Mesenchymal stem cell (in vitro differentiated cells and primary cell): ENCODE results near the gene RPS23.
"Not testable (repeated sequence)": the region's sequence is repeated elsewhere in the genome, so short reads cannot be mapped to it uniquely, and the experiment has no call there.

Experiments used
- DNase-seq: peaks from one replicate; pipeline ENCODE4 v3.0.0-alpha.2; 2013
- H2AFZ ChIP-seq: one replicate; pipeline ENCODE4 v1.6.1; 2013; ENCODE audit warnings: low read depth, mild to moderate bottlenecking, control low read depth, inconsistent platforms, low read length, moderate library complexity
- H2AK5ac ChIP-seq: 2 replicates; pipeline ENCODE4 v1.6.1; 2013; ENCODE audit warnings: low read length, moderate library complexity, mild to moderate bottlenecking, inconsistent platforms; ENCODE audit not compliant: severe bottlenecking
- H2BK120ac ChIP-seq: one replicate; pipeline ENCODE4 v1.6.1; 2013; ENCODE audit warnings: low read depth, mild to moderate bottlenecking, inconsistent platforms, low read length, moderate library complexity
- H2BK12ac ChIP-seq, 2 experiments: one replicate each; pipeline ENCODE4 v1.6.1; 2013; ENCODE audit warnings: inconsistent platforms in 2 of 2, low read length in 2 of 2, mild to moderate bottlenecking in 2 of 2, moderate library complexity in 2 of 2, control low read depth in 1 of 2
- H2BK15ac ChIP-seq: one replicate; pipeline ENCODE4 v1.6.1; 2013; ENCODE audit warnings: mild to moderate bottlenecking, low read depth, inconsistent platforms; ENCODE audit not compliant: poor library complexity, severe bottlenecking
- H2BK5ac ChIP-seq: 2 replicates; pipeline ENCODE4 v1.6.1; 2013; ENCODE audit warnings: low read depth, mild to moderate bottlenecking, low read length, control low read depth, inconsistent platforms; ENCODE audit not compliant: poor library complexity, severe bottlenecking
- H3K14ac ChIP-seq, 2 experiments: one replicate each; pipeline ENCODE4 v1.6.1; 2013; ENCODE audit warnings: inconsistent platforms in 2 of 2, low read length in 2 of 2, control low read depth in 1 of 2, mild to moderate bottlenecking in 1 of 2, moderate library complexity in 1 of 2
- H3K18ac ChIP-seq, 2 experiments: one replicate each; pipeline ENCODE4 v1.6.1; 2013; ENCODE audit warnings: inconsistent platforms in 2 of 2, low read length in 2 of 2, control low read depth in 1 of 2, low read depth in 1 of 2, mild to moderate bottlenecking in 1 of 2
- H3K23ac ChIP-seq, 2 experiments: one replicate each; pipeline ENCODE4 v1.6.1; 2013; ENCODE audit warnings: inconsistent platforms in 2 of 2, low read length in 2 of 2, mild to moderate bottlenecking in 2 of 2, moderate library complexity in 2 of 2, control low read depth in 1 of 2
- H3K27ac ChIP-seq: 2 replicates; pipeline ENCODE4 v1.5.1; 2013; ENCODE audit warnings: mild to moderate bottlenecking, moderate library complexity, low read length, control low read depth, inconsistent platforms; ENCODE audit not compliant: poor library complexity, severe bottlenecking
- H3K27me3 ChIP-seq, 2 experiments: 2 replicates each; pipeline versions ENCODE4 v1.6.1 to v1.7.0; 2013; ENCODE audit warnings: low read length in 2 of 2, mild to moderate bottlenecking in 2 of 2, moderate library complexity in 2 of 2, control low read depth in 1 of 2, inconsistent platforms in 1 of 2; ENCODE audit not compliant: control insufficient read depth in 1 of 2, insufficient read depth in 1 of 2
- H3K36me3 ChIP-seq, 2 experiments: 2 replicates each; pipeline versions ENCODE4 v1.6.1 to v1.7.0; 2013; ENCODE audit warnings: low read length in 2 of 2, control low read depth in 1 of 2, inconsistent platforms in 1 of 2, low read depth in 1 of 2, mild to moderate bottlenecking in 1 of 2; ENCODE audit not compliant: insufficient read depth in 2 of 2, control insufficient read depth in 1 of 2
- H3K4ac ChIP-seq, 2 experiments: one replicate each; pipeline ENCODE4 v1.6.1; 2013; ENCODE audit warnings: inconsistent platforms in 2 of 2, low read length in 2 of 2, mild to moderate bottlenecking in 2 of 2, moderate library complexity in 2 of 2, control low read depth in 1 of 2, low read depth in 1 of 2
- H3K4me1 ChIP-seq: 2 replicates; pipeline ENCODE4 v1.6.1; 2013; ENCODE audit warnings: low read depth, low read length, control low read depth; ENCODE audit not compliant: control insufficient read depth, insufficient read depth
- H3K4me2 ChIP-seq: 2 replicates; pipeline ENCODE4 v1.6.1; 2013; ENCODE audit warnings: low read length, mild to moderate bottlenecking, inconsistent platforms; ENCODE audit not compliant: poor library complexity, severe bottlenecking
- H3K4me3 ChIP-seq, 2 experiments: 2 replicates each; pipeline versions ENCODE4 v1.5.1 to v1.7.0; 2013; ENCODE audit warnings: low read length in 2 of 2, mild to moderate bottlenecking in 2 of 2, control low read depth in 1 of 2, low read depth in 1 of 2; ENCODE audit not compliant: insufficient read depth in 1 of 2
- H3K79me1 ChIP-seq: replicated peaks from 2 replicates; pipeline ENCODE4 v1.6.1; 2013; ENCODE audit warnings: mild to moderate bottlenecking, control low read depth, low read length, inconsistent platforms; ENCODE audit not compliant: poor library complexity, severe bottlenecking
- H3K9ac ChIP-seq: 2 replicates; pipeline ENCODE4 v1.7.0; 2013; ENCODE audit warnings: mild to moderate bottlenecking, low read length, moderate library complexity
- H3K9me3 ChIP-seq: 2 replicates; pipeline ENCODE4 v1.7.0; 2013; ENCODE audit warnings: mild to moderate bottlenecking, low read length; ENCODE audit not compliant: control insufficient read depth
- H4K8ac ChIP-seq: one replicate; pipeline ENCODE4 v1.6.1; 2013; ENCODE audit warnings: inconsistent platforms, mild to moderate bottlenecking, low read length, moderate library complexity
- H4K91ac ChIP-seq: one replicate; pipeline ENCODE4 v1.6.1; 2013; ENCODE audit warnings: mild to moderate bottlenecking, low read length, inconsistent platforms
- WGBS: methylation state at CpG from one replicate; pipeline ENCODE4 v1.1.7; 2013; ENCODE audit warnings: mixed read lengths; 5-methylcytosine and 5-hydroxymethylcytosine counted together

Gene RPS23

GRCh38 chr5:82276800-82277612, 1.1 kb downstream of the RPS23 start:
- H3K4me2 ChIP-seq = peak overlapping the region; percentile 60
- WGBS = 62% methylated on average over 10 of the region's 11 CpGs
- H2BK12ac ChIP-seq = no peak overlapping the region
- H3K9me3 ChIP-seq = no peaks in the 10 kb centered on the region
- DNase-seq = no peak
- H4K91ac ChIP-seq = no peak overlapping the region
- H3K4ac ChIP-seq = no peak overlapping the region
- peaks cover 8% of the 10 kb centered on the region for H3K4me1 ChIP-seq
- H2BK15ac ChIP-seq = no peak overlapping the region
- peaks cover 21 to 41% of the 10 kb centered on the region in 2 experiments for H3K36me3 ChIP-seq
- peaks cover 14% of the 10 kb centered on the region for H3K79me1 ChIP-seq
- H3K9ac ChIP-seq = peak overlapping the region; percentile 99
- no peak overlapping the region for H2AFZ ChIP-seq
- no peak overlapping the region for H2BK5ac ChIP-seq
- H3K14ac ChIP-seq = no peak overlapping the region
- H3K18ac ChIP-seq = no peak overlapping the region
- H3K4me3 ChIP-seq = peak overlapping the region in 1 of 2 experiments; percentile 97
- H2BK120ac ChIP-seq = no peak overlapping the region
- H3K23ac ChIP-seq = no peak overlapping the region
- no peak overlapping the region for H3K27ac ChIP-seq
- no peaks in the 10 kb centered on the region for H3K27me3 ChIP-seq
- no peak overlapping the region for H2AK5ac ChIP-seq
- H4K8ac ChIP-seq = no peak overlapping the region

DNA sequence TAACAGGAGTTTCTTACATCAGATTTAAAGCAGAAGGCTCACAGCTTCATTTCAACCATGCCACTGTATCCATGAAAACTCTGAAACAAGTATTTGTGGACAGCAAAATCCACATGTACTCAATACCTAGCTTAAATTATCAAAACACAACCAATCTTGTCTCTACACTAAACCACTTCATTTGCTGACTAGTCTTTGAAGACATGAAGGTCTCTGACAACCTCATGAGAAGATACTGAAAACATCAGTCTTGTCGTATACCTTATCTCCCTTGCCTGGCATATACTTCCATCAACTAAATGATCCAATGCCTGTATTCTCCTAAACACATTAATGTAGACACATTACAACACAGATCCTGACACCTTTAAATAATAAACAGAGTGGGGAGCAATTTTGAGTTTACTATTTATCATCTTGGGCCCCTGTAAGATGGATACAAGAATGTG, 2.9 kb downstream of the RPS23 start:
- H3K23ac ChIP-seq = no peak overlapping the region
- DNase-seq = no peak
- H2AK5ac ChIP-seq = no peak overlapping the region
- H3K36me3 ChIP-seq = peaks cover 21 to 41% of the 10 kb centered on the region in 2 experiments
- no peak overlapping the region for H2BK12ac ChIP-seq
- H3K27ac ChIP-seq = no peak overlapping the region
- H2BK120ac ChIP-seq = no peak overlapping the region
- no peaks in the 10 kb centered on the region for H3K9me3 ChIP-seq
- H3K18ac ChIP-seq = no peak overlapping the region
- no peak overlapping the region for H2BK5ac ChIP-seq
- no peak overlapping the region for H3K14ac ChIP-seq
- no peak overlapping the region for H2AFZ ChIP-seq
- H4K91ac ChIP-seq = no peak overlapping the region
- H3K79me1 ChIP-seq = peaks cover 14% of the 10 kb centered on the region
- H3K27me3 ChIP-seq = no peaks in the 10 kb centered on the region
- H3K4me3 ChIP-seq = no peak overlapping the region
- no peak overlapping the region for H3K9ac ChIP-seq
- H4K8ac ChIP-seq = no peak overlapping the region
- WGBS = 90% methylated on average over 1 of the region's 1 CpG
- no peak overlapping the region for H3K4ac ChIP-seq
- H3K4me2 ChIP-seq = no peak overlapping the region
- H2BK15ac ChIP-seq = no peak overlapping the region
- peaks cover 8% of the 10 kb centered on the region for H3K4me1 ChIP-seq

DNA sequence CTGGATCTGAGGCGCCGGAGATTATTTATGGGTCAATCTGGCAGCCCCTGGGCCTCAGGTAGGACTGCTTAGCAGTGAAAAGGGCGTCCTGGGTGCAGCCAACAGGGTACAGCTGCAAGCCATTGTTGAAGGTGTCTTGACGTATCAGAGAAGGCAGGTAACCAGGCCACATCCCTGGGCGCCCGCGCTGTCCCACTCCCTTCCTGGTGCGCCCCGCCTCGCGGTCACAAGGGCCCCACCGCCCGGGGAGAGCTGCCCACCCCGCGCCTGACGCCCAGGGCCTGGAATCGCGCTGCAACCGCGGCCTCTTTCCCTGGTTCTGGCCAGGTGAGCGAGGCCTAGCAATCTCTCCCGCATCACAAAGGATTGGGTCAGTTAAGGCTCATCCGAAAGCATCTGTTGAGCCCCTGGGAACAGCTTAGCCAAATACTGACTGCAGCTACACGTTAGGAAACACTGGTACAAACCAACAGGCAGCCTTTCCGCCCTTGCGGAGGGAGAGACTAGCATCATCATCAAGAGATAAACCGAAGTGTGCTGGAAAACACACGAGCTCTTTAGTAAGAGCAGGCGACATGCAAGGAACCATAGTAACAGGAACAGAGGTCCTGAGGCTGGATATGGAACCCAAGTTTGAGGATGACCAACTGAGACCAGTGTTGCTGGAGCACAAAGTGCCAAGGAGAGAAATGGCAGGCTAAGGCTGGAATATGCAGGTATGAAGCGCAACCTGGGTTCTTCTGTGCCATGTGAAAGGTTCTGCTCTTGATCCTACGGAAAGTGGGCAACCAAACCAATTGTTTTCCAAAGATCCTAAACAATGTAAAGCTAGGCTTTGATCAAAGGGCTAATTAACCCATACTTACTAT, 3.6 kb downstream of the RPS23 start:
- H2AFZ ChIP-seq = no peak overlapping the region
- no peak overlapping the region for H3K4me3 ChIP-seq
- no peak for DNase-seq
- no peaks in the 10 kb centered on the region for H3K9me3 ChIP-seq
- H4K8ac ChIP-seq = peak overlapping the region; percentile 66
- H3K9ac ChIP-seq = no peak overlapping the region
- no peak overlapping the region for H2BK12ac ChIP-seq
- H3K4me2 ChIP-seq = no peak overlapping the region
- no peak overlapping the region for H2BK15ac ChIP-seq
- H3K4me1 ChIP-seq = peaks cover 8% of the 10 kb centered on the region
- peaks cover 14% of the 10 kb centered on the region for H3K79me1 ChIP-seq
- no peak overlapping the region for H4K91ac ChIP-seq
- no peak overlapping the region for H3K14ac ChIP-seq
- H3K36me3 ChIP-seq = peaks cover 21 to 45% of the 10 kb centered on the region in 2 experiments
- H2BK5ac ChIP-seq = no peak overlapping the region
- no peaks in the 10 kb centered on the region for H3K27me3 ChIP-seq
- no peak overlapping the region for H3K23ac ChIP-seq
- H2BK120ac ChIP-seq = no peak overlapping the region
- no peak overlapping the region for H3K18ac ChIP-seq
- 77% methylated on average over 31 of the region's 31 CpGs for WGBS
- H3K4ac ChIP-seq = no peak overlapping the region
- H2AK5ac ChIP-seq = no peak overlapping the region
- H3K27ac ChIP-seq = no peak overlapping the region

DNA sequence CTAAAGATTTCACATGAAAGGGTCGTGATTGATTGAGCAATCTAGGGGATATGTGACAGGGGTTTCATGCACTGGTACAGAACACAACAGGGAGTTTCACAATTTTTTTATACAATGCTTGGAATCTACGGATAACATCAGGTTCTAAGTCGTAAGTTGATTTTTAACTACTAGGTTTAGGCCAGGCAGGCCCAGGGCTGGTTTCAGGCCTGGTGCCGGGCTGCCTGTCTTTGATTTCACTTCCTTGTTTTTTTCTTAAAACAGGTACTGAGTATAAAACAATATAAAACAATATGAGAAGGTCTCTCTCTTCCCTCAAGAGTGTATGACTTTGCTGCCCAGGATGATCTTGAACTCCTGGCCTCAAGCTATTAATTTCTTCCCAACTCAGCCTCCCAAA, 4.7 kb downstream of the RPS23 start:
- not testable (repeated sequence) for H2BK12ac ChIP-seq, H2BK15ac ChIP-seq, H2BK120ac ChIP-seq, H3K4me3 ChIP-seq, H4K8ac ChIP-seq, H3K27ac ChIP-seq, H3K4me2 ChIP-seq, H3K9me3 ChIP-seq, H3K4ac ChIP-seq, H2AK5ac ChIP-seq, H3K23ac ChIP-seq, H4K91ac ChIP-seq, H2AFZ ChIP-seq, H3K18ac ChIP-seq, H3K27me3 ChIP-seq, H2BK5ac ChIP-seq, DNase-seq, H3K9ac ChIP-seq, H3K14ac ChIP-seq, H3K4me1 ChIP-seq
- Histone ChIP-seq H3K79me1 (peaks cover 12% of the 10 kb centered on the region), H3K36me3 (peaks cover 21 to 50% of the 10 kb centered on the region in 2 experiments)
- WGBS = 100% methylated on average over 3 of the region's 4 CpGs
